Measurements from ENCODE around the gene STRN3. TPM values are rescaled to one million over a fixed set of nuclear protein-coding genes. Genes with fewer than 3 reads are reported as not detected.
"Not testable (repeated sequence)": the region's sequence is repeated elsewhere in the genome, so short reads cannot be mapped to it uniquely, and the experiment has no call there.

The STRN3 gene
- polyA plus RNA-seq, 1 donor = 36.6 TPM

DNA sequence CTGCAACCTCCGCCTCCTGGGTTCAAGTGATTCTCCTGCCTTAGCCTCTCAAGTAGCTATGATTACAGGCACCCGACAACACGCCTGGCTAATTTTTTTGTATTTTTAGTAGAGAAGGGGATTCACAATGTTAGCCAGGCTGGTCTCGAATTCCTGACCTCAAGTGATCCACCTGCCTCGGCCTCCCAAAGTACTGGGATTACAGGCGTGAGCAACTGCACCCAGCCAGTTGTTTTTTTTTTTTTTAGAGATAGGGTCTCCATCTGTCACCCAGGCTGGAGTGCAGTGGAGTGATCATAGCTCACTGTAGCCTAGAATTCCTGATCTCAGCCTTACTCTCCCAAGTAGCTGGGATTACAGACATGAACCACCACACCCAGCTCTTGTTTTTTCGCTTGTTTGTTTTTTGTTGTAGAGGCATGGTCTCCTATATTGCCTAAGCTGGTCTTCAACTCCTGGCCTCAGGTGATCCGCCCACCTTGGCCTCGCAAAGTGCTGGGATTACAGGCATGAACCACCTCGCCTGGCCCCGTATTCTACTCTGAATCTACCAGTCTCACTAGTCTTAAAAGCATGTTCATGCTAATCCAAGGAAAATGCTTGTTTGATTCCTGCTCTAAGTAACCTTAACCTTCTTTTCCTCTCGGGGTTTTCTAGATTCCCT is 31.7 kb upstream of the STRN3 start:
- DNase-seq = no peak
- Histone ChIP-seq H3K4me1 (ENCODE audit: control insufficient read depth, insufficient read depth, low read length) (peaks cover 19% of the 10 kb centered on the region), H3K27ac (ENCODE audit: low read length) (no peak overlapping the region), H3K36me3 (ENCODE audit: control insufficient read depth, insufficient read depth, low read length) (no peaks in the 10 kb centered on the region), H3K9me3 (ENCODE audit: control insufficient read depth, low read depth, low read length) (no peaks in the 10 kb centered on the region), H3K4me3 (ENCODE audit: low read length) (no peak overlapping the region), H3K27me3 (ENCODE audit: control insufficient read depth, insufficient read depth, low read length) (no peaks in the 10 kb centered on the region)
- 100% methylated on average over 2 of the region's 12 CpGs for WGBS (ENCODE audit: insufficient coverage, low lambda C conversion rate)

DNA sequence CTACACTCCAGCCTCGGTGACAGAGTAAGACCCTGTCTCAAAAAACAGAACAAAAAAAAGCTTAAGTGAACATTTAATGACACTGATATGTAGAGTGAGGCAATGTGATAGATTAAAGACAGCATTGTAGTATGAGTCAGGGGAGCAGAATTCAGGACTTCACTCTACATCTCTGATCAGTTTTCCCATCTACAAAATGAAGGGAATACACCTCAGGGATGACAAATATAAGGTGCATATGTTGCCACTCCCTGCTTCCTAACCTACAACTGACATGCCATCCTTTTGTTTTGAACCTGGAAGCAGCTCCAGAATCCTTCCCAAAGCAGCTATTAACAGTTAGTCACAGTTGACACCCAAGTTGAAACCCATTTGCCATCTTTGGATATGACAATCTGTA is 30.9 kb upstream of the STRN3 start:
- no peak overlapping the region for H3K4me3 ChIP-seq (ENCODE audit: low read length)
- no peaks in the 10 kb centered on the region for H3K36me3 ChIP-seq (ENCODE audit: control insufficient read depth, insufficient read depth, low read length)
- H3K9me3 ChIP-seq (ENCODE audit: control insufficient read depth, low read depth, low read length) = no peaks in the 10 kb centered on the region
- DNase-seq = no peak
- H3K4me1 ChIP-seq (ENCODE audit: control insufficient read depth, insufficient read depth, low read length) = peaks cover 19% of the 10 kb centered on the region
- H3K27me3 ChIP-seq (ENCODE audit: control insufficient read depth, insufficient read depth, low read length) = no peaks in the 10 kb centered on the region
- WGBS (ENCODE audit: insufficient coverage, low lambda C conversion rate) = 100% methylated on average over 1 of the region's 1 CpG
- H3K27ac ChIP-seq (ENCODE audit: low read length) = no peak overlapping the region

DNA sequence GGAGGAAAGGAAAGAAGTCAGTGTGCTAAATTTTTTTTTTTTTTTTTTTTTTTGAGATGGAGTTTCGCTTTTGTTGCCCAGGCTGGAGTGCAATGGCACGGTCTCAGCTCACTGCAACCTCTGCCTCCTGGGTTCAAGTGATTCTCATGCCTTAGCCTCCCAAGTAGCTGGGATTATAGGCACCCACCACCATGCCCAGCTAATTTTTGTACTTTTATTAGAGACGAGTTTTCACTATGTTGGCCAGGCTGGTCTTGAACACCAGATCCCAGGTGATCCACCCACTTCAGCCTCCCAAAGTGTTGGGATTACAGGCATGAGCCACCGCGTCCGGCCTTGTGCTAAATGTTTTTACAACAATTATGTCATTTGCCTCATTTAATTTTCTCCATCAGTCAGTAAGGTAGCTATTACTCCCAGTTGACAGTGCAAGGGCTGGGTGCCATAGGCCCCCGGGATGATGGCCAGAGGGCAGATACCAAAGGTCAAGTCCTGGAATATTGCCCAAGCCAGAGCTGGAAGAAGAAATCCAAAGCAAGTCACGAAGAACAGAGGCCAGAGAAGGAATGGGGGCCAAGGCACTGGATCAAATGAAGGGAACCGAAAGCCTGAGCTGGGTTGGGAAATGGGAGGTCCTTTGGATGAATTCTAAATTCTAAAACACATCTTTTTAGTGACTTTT is 26.9 kb upstream of the STRN3 start:
- H3K4me1 ChIP-seq (ENCODE audit: control insufficient read depth, insufficient read depth, low read length); H3K27me3 ChIP-seq (ENCODE audit: control insufficient read depth, insufficient read depth, low read length); H3K9me3 ChIP-seq (ENCODE audit: control insufficient read depth, low read depth, low read length); H3K4me3 ChIP-seq (ENCODE audit: low read length); H3K36me3 ChIP-seq (ENCODE audit: control insufficient read depth, insufficient read depth, low read length): not testable (repeated sequence)
- H3K27ac ChIP-seq (ENCODE audit: low read length) = peak overlapping the region; percentile 1
- WGBS (ENCODE audit: insufficient coverage, low lambda C conversion rate) = no CpG with 5 or more reads among the region's 9 CpGs
- peak; percentile 66 to 78 for DNase-seq

DNA sequence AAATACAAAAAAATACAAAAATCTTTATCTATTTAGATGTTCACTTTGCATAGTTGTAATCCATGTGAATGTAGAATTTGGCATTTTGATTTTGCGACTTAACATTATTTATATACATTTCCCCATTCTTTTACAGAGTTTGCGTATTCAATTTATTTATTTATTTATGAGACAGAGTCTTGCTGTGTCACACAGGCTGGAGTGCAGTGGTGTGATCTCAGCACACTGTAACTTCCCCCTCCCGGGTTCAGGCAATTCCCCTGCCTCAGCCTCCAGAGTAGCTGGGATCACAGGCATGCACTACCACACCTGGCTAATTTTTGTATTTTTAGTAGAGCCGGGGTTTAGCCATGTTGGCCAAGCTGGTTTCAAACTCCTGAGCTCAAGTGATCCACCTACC is 25.3 kb upstream of the STRN3 start:
- DNase-seq = no peak
- no peaks in the 10 kb centered on the region for H3K36me3 ChIP-seq (ENCODE audit: control insufficient read depth, insufficient read depth, low read length)
- no peaks in the 10 kb centered on the region for H3K27me3 ChIP-seq (ENCODE audit: control insufficient read depth, insufficient read depth, low read length)
- H3K4me3 ChIP-seq (ENCODE audit: low read length) = no peak overlapping the region
- H3K4me1 ChIP-seq (ENCODE audit: control insufficient read depth, insufficient read depth, low read length) = peaks cover 4% of the 10 kb centered on the region
- H3K27ac ChIP-seq (ENCODE audit: low read length) = no peak overlapping the region
- 50% methylated on average over 2 of the region's 4 CpGs for WGBS (ENCODE audit: insufficient coverage, low lambda C conversion rate)
- H3K9me3 ChIP-seq (ENCODE audit: control insufficient read depth, low read depth, low read length) = no peaks in the 10 kb centered on the region

DNA sequence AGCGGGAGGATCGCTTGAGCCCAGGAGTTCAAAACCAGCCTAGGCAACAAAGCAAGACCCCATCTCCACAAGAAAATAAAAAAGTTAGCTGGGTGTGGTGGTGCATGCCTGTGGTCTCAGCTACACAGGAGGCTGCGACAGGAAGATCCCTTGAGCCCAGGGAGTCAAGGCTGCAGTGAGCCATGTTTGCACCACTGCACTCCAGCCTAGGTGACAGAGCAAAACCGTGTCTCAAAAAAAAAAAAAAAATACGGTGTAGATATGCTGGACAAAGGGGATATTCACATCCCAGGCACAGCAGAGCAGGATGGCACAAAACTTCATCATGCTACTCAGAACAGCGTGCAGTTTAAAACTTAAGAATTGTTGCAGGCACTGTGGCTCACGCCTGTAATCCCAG is 24.8 kb upstream of the STRN3 start:
- H3K4me3 ChIP-seq (ENCODE audit: low read length) = no peak overlapping the region
- DNase-seq = no peak
- peaks cover 4% of the 10 kb centered on the region for H3K4me1 ChIP-seq (ENCODE audit: control insufficient read depth, insufficient read depth, low read length)
- no peaks in the 10 kb centered on the region for H3K36me3 ChIP-seq (ENCODE audit: control insufficient read depth, insufficient read depth, low read length)
- H3K27ac ChIP-seq (ENCODE audit: low read length) = no peak overlapping the region
- no peaks in the 10 kb centered on the region for H3K9me3 ChIP-seq (ENCODE audit: control insufficient read depth, low read depth, low read length)
- no peaks in the 10 kb centered on the region for H3K27me3 ChIP-seq (ENCODE audit: control insufficient read depth, insufficient read depth, low read length)
- WGBS (ENCODE audit: insufficient coverage, low lambda C conversion rate) = 100% methylated on average over 1 of the region's 7 CpGs

DNA sequence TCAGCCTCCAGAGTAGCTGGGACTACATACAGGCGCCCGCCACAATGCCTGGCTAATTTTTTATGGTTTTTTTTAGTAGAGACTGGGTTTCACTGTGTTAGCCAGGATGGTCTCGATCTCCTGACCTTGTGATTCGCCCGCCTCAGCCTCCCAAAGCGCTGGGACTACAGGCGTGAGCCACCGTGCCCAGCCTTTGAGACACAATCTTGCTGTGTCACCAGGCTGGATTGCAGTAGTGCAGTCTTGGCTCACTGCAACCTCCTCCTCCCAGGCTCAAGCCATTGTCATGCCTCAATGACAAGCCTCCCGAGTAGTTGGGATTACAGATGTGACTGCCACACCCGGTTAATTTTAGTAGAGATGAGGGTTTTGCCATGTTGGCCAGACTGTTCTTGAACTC is 21.3 kb upstream of the STRN3 start:
- no peak for DNase-seq
- Histone ChIP-seq H3K36me3 (ENCODE audit: control insufficient read depth, insufficient read depth, low read length) (no peaks in the 10 kb centered on the region), H3K27me3 (ENCODE audit: control insufficient read depth, insufficient read depth, low read length) (no peaks in the 10 kb centered on the region), H3K4me3 (ENCODE audit: low read length) (no peak overlapping the region), H3K9me3 (ENCODE audit: control insufficient read depth, low read depth, low read length) (no peaks in the 10 kb centered on the region), H3K27ac (ENCODE audit: low read length) (no peak overlapping the region), H3K4me1 (ENCODE audit: control insufficient read depth, insufficient read depth, low read length) (no peaks in the 10 kb centered on the region)
- no CpG with 5 or more reads among the region's 10 CpGs for WGBS (ENCODE audit: insufficient coverage, low lambda C conversion rate)

DNA sequence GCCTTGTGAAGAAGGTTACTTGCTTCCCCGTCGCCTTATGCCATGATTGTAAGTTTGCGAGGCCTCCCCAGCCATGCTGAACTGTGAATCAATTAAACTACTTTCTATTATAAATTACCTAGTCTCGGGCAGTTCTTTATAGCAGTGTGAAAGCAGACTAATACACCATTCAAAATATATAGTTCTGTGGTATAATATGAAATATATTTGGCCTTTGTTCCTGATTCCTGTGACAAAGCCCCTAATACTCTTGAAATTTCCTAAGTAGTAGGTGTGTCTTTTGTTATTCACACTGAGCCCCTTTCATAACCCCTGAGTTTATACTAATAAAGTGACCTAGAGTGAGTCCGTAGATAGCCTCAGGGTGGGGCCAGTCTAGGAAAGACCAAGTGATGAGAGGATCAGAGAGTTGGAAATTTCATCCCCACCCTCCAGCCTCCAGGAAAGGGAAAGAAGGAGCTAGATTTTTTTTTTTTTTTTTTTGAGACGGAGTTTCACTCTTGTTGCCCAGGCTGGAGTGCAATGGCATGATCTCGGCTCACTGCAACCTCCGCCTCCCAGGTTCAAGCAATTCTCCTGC is 19.4 kb upstream of the STRN3 start:
- Histone ChIP-seq H3K4me3 (ENCODE audit: low read length) (no peak overlapping the region), H3K27me3 (ENCODE audit: control insufficient read depth, insufficient read depth, low read length) (no peaks in the 10 kb centered on the region), H3K36me3 (ENCODE audit: control insufficient read depth, insufficient read depth, low read length) (no peaks in the 10 kb centered on the region), H3K9me3 (ENCODE audit: control insufficient read depth, low read depth, low read length) (no peaks in the 10 kb centered on the region), H3K27ac (ENCODE audit: low read length) (no peak overlapping the region), H3K4me1 (ENCODE audit: control insufficient read depth, insufficient read depth, low read length) (no peaks in the 10 kb centered on the region)
- no peak for DNase-seq
- 100% methylated on average over 1 of the region's 8 CpGs for WGBS (ENCODE audit: insufficient coverage, low lambda C conversion rate)

DNA sequence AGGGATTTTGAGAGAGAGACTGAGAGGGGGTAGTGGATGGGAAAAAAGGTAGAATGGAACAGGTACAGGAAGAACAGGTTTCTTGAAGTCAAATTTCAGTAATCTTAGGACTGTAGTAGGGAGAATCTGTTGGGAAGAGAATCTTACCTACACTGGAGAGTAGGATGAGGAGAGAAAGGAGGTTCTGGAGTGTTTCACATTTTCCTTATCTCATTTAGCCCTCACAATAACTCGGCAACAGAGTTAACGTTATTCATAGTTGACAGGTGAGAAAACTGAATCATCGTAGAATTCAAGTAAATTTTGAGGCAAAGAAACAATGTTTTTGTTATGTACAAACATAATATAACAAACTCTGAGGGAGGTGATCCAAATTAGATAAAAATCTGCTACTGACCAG is 17.2 kb upstream of the STRN3 start:
- no peaks in the 10 kb centered on the region for H3K36me3 ChIP-seq (ENCODE audit: control insufficient read depth, insufficient read depth, low read length)
- WGBS (ENCODE audit: insufficient coverage, low lambda C conversion rate) = 100% methylated on average over 1 of the region's 3 CpGs
- no peaks in the 10 kb centered on the region for H3K9me3 ChIP-seq (ENCODE audit: control insufficient read depth, low read depth, low read length)
- DNase-seq = no peak
- no peak overlapping the region for H3K27ac ChIP-seq (ENCODE audit: low read length)
- H3K27me3 ChIP-seq (ENCODE audit: control insufficient read depth, insufficient read depth, low read length) = no peaks in the 10 kb centered on the region
- H3K4me1 ChIP-seq (ENCODE audit: control insufficient read depth, insufficient read depth, low read length) = no peaks in the 10 kb centered on the region
- H3K4me3 ChIP-seq (ENCODE audit: low read length) = no peak overlapping the region

DNA sequence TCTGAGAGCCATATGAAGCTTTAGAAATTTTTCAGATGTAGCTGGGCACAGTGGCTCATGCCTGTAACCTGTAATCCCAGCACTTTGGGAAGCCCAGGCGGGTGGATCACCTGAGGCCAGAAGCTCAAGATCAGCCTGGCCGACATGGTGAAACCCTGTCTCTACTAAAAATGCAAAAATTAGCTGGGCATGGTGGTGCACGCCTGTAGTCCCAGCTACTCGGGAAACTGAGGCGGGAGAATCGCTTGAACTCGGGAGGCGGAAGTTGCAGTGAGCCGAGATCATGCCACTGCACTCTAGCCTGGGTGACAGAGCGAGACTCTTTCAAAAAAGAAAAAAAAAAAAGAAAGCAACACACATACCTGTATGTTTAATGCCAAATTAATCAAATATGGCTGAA is 16.7 kb upstream of the STRN3 start:
- H3K9me3 ChIP-seq (ENCODE audit: control insufficient read depth, low read depth, low read length); DNase-seq; H3K4me3 ChIP-seq (ENCODE audit: low read length); H3K36me3 ChIP-seq (ENCODE audit: control insufficient read depth, insufficient read depth, low read length); H3K27me3 ChIP-seq (ENCODE audit: control insufficient read depth, insufficient read depth, low read length); H3K4me1 ChIP-seq (ENCODE audit: control insufficient read depth, insufficient read depth, low read length); H3K27ac ChIP-seq (ENCODE audit: low read length): not testable (repeated sequence)
- WGBS (ENCODE audit: insufficient coverage, low lambda C conversion rate) = no CpG with 5 or more reads among the region's 10 CpGs

DNA sequence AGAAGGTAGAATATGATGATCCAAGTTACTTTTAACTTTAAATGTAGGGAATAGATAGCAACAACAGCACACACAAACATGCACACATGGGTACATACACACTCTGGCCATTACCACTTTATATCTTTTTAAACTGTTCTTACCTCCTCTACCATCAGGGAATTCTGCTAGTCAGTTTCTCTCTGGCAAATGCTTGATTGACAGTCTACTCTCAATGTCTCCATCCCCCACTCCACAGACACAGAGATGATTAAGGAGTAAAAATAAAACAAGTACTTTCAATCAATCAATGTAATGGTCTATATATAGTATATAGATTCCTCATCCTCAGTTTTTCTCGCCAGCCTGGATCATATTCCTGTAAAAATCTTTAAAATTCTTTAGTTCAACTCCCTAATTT is 16.1 kb upstream of the STRN3 start:
- no peaks in the 10 kb centered on the region for H3K9me3 ChIP-seq (ENCODE audit: control insufficient read depth, low read depth, low read length)
- H3K27me3 ChIP-seq (ENCODE audit: control insufficient read depth, insufficient read depth, low read length) = no peaks in the 10 kb centered on the region
- no peak overlapping the region for H3K4me3 ChIP-seq (ENCODE audit: low read length)
- no peaks in the 10 kb centered on the region for H3K4me1 ChIP-seq (ENCODE audit: control insufficient read depth, insufficient read depth, low read length)
- no peak for DNase-seq
- H3K27ac ChIP-seq (ENCODE audit: low read length) = no peak overlapping the region
- no peaks in the 10 kb centered on the region for H3K36me3 ChIP-seq (ENCODE audit: control insufficient read depth, insufficient read depth, low read length)
- WGBS (ENCODE audit: insufficient coverage, low lambda C conversion rate) = 90% methylated on average over 1 of the region's 1 CpG

Measured in large intestine (tissue), 3 donors.